ENCODE measurements around the gene ANKRD40.

- TF ChIP-seq STAG1 (CRISPR knock-in tag; IDR thresholded peaks at IDR 0.05; ENCODE audit: borderline replicate concordance), result no peak
- no peak for TF ChIP-seq EP300 (IDR thresholded peaks at IDR 0.05; ENCODE audit: low read length)
- no peak for TF ChIP-seq ZSCAN29 (IDR thresholded peaks at IDR 0.05)
Measured at GRCh38 chr17:50688245-50688644, 19.5 kb downstream of the ANKRD40 start.
